Measurements from ENCODE around the gene SLC6A11.

Gene SLC6A11

DNA sequence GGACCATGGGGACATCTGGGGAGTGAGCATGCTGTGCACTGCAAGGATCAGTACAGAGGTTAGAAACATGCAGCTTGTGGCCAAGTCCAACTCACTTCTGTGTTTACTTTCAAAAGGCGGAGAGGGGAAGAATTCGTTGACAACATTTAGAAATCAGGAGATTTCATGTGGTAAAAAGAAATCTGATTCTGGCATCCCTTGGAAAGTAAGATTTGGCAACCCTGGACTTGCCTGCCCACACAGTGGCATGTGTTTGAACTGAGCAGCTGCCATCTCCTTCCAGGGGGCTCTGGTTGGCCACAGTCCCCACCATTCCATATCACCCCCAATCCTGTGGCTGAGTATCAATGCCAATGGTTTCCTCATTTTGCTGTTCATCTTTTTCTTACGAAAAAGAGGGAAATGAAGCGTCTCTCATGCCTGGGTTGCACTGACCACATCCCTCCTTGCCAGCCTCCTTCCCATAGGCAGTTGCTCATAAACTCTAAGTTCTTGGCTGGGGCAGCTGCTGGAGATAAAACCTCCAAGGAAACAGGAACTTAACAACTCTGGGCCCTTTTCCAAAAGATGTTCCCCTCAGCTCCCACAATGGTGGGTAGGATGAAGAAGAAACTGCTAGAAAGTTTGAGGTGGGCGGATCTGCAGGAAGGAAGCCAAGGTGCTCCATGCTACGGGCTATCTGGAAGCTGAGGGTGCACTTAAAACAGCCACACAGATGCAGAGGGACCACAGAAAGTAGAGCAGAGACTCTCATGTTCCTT is 29.2 kb downstream of the SLC6A11 start:
- DNase-seq: no peak

DNA sequence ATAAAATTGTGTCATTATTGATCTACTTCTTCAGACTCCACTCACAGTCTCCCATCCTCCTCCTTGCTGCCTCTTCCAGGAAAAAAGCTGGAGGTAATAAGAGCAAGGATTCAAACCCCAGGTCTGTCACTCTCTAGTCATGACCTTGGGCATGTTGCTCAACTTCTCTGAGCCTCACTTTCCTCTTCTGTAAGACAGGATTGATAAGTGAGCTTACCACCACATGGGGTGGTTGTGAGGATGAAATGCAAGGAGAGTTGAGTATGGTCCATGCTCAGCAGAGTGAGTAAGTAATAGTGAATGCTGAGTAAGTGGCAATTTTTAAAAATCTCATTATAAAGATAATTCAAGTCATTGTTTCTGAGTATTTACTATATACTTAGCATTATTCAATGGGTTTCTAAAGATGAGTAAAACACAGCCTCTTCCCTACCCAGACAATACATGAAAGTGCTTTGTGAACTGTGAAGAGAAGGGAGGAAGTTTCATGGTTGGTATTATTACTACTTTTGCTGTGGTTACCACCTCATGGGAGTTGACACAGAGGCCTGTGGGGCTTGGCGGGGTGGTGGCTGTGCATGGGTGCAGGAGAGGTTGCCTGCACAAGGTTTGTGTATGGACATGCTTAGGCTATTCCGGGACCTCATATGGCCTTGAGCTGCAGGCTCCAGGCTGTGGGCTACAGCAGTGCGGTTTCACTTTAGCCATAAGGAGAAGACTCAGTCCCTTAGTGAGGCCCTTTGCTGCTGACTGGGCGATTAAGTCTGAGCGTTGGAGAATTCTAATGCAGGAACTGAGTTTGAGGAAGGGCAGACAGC is 30.0 kb downstream of the SLC6A11 start:
- no peak for DNase-seq

DNA sequence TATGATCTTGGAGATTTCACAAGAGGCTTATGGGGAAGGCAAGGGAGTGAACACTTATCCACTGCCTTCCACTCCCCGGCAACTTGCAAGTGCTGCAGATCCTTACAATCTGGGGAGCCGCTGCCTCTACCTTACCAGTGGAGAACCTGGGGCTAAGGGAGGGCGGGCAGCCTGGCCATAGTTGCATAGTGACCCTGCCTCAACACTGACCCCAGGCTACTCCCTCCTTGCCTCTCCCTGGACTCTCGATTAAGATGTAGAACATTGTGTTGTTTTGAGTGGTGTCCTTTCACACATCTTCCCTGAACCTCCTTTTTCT is 30.6 kb downstream of the SLC6A11 start:
- DNase-seq: no peak

DNA sequence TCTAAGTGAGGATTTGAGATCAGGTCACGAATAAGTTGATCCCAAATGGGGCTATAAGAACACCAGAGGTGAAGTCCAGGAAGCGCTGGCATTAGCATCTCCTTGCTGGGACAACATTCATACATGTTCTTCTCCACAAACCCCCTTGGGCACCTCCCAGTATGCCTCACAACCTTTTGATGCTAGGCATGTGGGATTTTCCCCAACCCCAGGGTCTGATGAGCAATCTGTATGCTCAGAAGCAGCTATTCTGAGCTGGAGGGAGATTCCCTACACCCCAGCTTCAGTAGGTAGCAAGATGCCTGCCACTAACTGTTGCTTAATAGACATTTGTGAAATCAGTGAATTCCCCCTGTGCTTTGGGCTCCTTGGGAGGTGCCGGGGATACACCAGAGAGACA is 32.2 kb downstream of the SLC6A11 start:
- no peak for DNase-seq

DNA sequence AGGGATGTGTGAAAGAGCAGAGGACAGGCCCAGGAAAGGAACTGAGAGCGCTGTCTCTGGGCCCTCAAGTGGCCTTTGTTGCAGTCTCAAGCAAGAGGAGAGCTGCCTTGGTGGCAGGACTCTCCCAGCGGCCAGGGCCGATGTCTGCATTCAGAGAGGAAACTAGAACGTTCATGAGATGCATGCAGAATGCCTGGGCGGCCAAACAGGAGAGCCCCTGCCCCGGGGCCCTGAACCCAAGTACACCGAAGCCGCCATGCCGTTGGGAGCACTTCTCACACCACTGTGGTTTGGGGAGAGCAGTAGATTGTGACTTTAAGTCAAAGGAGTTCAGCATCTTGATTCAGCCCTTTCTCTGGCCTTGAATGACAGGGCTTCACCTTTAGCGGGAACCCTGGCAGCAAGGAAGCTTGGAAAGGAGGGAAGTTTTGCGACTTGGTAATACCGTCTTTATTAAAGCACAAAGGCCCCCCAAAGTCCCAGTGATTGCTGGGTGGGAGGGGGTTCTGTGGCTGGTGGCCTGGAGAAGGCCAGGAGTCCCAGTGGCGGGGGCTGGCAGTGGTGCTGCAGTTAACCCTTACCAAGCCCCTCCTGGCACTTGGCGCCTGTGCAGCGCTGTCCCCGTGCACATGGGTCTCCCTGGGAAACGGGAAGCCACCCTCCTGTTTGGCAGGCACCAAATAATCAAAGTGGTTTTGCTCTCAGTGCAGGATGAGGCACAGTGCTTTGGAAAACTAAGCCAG is 36.2 kb downstream of the SLC6A11 start:
- no peak for DNase-seq

DNA sequence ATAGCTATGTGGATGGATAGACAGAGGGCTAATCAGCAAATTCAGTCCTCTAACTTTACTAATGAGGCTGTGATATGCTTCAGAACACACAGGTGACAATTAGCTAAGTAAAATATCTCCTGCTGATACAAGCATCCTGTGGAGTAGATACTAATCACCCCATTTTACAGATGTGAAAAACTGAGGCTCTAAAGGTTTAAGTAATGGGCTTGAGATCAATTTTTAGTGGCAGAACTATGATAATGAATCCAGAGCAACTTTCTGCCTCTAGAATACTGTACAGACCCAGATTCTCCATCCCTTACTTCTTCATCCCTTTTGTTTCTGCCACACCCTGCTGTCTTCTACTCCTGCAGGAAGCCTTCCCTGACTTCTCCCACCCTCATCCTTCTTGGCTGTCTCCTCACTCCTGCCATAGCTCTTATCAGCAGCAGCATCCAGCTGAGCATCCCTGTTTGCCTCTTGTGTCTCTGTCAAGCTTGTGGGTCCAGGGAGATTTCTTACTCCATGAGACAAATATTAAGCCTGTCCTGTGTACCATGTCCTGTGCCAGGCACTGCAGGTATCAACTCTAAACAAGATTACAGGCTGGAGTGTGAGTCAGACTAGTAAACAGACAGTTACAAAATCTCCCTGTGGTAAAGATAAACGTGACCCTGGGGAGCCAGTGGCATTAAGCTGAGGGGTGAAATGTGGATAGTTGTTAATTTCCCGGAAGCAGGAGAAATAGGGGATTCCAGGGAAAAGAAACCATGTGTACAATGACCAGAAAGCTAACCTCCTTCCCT is 39.2 kb downstream of the SLC6A11 start:
- no peak for DNase-seq

DNA sequence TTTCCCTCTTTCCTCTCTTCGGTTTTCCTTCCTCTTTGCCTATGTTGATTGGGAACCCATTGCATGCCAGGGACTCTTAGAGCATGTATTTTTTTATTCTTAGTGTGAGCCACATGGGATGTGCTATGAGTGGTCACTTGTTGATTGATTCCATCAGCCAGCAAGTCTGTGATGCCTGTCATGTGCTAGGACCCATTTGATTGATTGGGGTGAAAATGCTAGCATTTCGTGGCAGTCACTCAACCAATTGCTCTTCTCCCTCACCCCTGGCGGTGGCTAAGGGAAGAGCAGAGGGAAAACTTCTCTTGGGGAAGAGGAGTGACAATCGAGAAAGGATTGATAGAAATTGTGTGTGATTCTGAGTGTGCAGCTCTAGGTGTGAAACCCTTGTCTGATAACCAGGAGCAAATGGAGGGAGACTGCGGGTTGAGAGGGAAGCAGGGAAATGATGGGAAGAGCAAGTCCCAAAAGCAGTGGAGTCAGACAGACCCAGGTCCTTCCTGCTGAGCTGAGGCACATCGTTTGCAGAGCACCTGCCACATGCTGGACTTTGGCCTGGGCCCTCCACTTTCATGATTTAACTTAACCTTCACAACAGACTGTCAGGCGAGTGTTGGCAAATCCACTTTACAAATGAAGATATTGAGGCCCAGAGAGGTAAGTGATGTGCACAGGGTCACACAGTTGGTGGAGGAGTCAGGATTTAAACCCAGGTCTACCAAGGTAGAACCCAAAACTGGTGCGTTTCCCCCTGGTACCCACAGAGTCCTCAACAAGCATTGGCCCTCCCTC is 40.0 kb downstream of the SLC6A11 start:
- DNase-seq: no peak

DNA sequence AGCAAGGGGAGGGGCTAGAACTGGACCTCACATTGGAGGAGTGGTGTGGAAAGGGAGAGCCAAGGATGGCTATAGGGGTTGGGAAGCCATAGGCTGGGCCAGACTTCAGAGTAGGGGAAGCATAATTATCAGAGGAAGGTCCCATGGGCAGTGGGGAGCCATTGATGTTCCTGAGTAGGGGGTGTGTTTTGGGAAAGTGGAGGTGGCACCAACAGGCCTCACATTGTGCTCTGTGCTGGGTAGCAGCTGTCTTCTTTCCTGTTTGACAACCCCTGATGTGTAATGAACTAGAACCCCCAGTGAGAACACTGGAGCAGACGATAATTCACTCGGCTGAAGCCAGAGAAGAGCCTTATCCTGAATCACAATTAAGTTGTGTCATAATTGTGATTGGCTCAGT is 41.2 kb downstream of the SLC6A11 start:
- DNase-seq: no peak

DNA sequence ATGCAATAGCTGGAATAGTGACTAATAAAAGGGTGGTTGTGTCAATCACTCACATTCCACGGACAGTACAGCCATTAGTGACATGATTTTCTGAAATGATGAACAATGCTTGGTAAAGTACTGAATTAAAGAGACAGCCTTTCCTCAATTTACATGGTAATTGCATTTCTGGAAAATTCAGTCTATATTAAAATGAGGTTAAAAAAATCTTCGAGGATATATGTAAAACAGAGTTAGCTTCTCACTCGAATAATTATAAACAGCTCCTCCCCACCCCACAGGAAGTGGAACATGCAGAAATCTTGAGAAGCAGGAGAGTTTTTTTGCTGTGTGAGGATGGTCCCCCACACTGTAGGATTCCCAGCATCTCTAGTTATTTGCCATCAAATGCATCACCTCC is 42.1 kb downstream of the SLC6A11 start:
- DNase-seq: no peak

DNA sequence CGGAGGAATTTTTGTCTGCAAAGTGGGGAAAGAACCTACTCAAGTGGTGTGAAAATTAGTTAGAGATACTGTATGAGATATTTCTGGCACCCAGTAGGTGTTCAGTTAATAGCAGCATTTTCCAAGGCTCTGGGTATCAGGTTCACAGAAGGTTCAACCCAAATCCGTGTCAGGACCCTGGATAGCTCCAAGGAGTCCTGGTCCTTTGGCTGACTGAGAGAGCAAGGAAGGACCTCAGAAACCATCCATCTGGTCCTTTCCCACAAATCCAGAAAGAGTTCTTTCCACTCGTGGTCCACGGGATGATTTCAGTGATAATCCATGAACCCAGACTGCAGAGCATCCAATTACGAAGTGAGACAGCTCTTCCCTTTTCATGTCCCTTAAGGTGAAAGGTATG is 51.4 kb downstream of the SLC6A11 start:
- DNase-seq: no peak

DNA sequence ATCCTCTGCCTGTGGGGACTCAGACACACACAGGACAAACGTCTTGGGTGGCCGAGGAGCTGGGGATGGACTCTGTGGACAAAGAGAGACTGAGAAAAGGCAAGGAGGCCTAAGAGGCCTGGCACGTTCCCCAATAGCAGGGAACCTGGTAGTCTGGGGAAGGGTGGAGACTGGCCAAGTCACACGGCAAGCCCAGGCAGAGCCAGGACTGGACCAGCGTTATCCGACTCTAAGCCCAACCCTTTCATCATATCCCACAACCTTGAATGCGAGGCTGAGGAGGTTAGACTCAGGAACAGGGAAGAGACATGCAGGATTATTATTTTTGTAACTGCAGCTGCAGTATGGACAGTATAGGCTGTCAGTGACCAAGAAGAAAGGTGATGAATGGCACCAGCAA is 53.4 kb downstream of the SLC6A11 start:
- DNase-seq: no peak

DNA sequence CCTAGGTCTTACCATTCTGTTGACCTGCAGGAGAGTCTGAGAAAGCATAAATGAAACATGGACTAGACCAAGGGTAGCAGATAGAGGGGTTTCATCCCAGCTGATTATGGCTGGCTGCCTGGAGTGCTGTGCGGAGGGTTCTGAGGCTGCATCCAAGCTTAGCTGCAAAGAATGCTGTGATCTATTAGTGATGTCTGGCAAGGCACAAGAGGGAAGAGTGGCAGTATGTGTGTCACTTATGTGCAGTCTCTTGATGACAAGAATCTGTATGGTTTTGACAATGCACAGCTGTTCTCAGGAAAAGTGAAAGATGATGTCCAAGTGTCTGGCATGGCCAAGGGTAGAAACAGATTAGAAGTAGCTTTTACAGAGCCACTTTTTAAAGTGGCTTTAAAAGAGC is 54.3 kb downstream of the SLC6A11 start:
- no peak for DNase-seq

DNA sequence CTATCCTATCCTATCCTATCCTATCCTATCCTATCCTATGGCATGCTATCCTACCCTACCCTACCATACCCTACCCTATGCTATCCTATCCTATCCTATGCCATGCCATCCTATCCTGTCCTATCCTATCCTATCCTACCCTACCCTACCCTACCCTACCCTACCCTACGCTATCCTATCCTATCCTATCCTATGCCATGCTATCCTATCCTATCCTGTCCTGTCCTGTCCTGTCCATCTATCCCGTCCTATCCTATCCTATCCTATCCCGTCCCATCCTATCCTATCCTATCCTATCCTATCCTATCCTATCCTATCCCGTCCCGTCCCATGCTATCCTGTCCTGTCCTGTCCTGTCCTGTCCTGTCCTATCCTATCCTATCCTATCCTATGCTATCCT is 57.4 kb downstream of the SLC6A11 start:
- no peak for DNase-seq

DNA sequence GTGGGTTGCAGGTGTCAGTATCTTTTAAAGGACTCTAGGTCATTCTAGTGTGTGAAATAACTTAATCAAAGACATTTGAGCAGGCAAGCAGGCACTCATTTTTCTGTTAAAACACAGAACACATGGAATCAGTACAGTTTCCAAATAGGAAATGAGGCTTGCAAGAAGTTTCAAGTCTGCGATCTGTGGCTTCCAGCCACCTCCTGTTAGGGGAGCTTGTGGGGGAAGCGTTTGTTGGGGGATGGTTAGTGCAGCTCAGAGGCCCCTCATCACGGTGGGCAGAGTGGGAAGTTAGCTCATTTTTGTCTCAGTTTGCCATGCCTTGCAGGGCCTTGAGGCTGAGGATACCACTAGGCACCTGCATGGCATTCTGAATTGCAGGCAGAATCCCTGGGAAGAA is 59.9 kb downstream of the SLC6A11 start:
- no peak for DNase-seq

DNA sequence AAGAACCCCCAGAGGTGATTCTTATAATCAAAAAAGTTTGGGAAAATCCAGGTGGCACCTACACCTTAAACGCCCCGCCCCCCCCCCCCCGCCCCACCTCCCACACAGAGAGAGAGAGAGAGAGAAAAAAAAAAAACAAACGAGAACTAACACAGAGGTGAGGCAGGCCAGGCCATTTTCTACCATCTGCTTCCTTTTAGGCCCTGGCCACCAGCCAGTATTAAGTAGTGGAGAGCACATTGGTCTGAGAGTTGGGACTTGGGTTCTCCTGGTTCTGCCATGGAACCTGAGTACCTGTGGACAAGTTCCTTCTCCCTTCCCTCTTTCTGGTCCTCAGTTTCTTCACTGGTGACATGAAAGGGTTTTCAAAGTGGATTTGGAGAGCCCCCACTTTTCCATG is 60.6 kb downstream of the SLC6A11 start:
- DNase-seq: no peak

DNA sequence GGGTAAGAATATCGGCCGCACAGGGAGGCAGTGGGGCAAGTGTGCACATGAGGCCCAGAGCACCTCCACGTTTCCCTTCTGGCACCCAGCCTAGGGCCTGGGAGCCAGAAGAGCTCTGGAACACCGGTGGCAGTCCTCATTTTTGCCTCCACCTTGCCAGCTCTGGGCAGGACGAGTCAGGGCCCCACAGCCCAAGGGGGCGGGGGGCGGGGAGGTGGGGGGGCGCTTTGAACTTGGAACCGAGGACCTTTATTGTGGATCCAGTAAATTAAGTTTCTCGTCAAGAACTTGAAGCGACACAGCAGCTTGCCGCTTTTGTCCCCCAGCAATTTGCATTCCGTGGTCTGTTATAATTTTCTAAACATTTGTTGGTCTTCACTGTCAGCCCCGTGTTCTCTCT is 66.8 kb downstream of the SLC6A11 start:
- DNase-seq: no peak

DNA sequence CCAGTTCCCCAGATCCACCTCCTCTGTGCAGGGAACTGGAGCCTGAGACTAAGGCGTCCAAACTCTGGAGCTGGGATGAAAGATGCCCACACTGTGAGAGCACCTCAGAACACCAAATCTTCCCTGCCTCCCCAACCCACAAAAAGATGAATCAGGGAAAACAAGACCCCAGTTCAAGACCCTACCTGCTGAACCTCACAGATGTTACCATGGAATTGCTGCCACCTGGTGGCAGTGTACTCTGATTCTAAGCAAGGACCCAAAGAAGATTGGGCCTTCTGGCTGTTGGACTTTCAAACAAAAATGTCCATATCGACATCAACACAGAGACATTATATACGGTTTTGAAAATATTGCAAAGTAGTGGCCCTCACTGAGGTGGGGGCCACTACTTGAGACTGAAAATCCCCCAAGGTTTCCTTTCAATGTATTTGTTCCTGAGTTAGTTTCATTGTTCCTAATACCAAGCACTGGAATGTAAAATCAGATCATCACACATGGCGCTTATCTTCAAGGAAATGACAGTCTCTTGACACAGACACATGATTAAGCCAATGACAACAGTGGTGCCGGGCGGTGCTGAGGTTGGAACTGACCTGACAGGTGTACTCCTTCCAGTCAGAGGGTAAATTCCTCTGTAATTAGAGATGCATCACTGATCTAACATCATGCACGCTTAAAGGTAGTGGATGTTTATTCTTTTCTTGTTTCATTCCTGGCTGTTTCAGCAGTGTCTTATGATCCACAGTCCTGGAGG is 67.6 kb downstream of the SLC6A11 start:
- DNase-seq: peak in 1 of 2 experiments; percentile 32

DNA sequence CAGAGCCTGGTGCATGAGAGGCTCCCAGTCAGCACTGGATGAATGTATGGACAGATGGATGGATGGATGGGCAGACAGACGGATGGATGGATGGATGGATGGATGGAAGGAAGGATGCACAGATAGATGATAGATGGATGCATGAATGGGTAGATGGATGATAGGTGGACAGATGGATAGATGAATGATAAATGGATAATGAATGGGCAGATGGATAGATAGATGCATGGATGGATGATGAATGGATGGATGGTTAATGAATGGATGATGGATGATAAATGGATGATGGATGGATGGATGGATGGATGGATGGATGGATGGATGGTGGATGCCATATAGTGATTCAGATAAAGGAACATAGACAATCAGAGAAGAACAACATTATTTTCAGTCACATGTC is 71.0 kb downstream of the SLC6A11 start:
- DNase-seq: no peak

DNA sequence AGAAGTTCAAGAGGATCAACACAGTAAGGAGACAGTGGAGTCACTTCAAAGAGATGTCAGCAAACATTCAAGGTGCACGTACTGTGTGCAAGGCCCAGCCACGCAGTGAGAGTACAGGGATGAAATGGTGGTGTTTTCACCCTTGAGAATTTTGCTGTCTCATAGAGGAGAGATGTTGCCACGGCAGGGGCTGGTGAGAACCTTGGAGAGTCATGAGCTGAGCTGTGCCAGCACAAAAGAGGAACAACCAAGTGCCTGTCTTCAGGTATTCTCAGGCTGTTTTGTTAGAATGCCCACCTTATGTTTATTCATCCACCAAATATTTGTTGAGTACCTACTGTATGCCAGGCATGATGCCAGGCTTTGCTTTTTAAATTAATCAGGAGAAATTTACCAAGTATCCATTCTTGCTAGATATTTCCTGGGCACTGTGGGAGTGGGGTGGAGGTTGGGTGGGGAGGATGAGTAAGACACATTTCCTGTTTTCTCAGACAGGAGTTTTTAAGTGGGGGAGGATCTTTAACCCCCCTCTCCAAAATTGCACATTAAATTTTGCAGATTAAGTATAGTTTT is 72.6 kb downstream of the SLC6A11 start:
- no peak for DNase-seq

DNA sequence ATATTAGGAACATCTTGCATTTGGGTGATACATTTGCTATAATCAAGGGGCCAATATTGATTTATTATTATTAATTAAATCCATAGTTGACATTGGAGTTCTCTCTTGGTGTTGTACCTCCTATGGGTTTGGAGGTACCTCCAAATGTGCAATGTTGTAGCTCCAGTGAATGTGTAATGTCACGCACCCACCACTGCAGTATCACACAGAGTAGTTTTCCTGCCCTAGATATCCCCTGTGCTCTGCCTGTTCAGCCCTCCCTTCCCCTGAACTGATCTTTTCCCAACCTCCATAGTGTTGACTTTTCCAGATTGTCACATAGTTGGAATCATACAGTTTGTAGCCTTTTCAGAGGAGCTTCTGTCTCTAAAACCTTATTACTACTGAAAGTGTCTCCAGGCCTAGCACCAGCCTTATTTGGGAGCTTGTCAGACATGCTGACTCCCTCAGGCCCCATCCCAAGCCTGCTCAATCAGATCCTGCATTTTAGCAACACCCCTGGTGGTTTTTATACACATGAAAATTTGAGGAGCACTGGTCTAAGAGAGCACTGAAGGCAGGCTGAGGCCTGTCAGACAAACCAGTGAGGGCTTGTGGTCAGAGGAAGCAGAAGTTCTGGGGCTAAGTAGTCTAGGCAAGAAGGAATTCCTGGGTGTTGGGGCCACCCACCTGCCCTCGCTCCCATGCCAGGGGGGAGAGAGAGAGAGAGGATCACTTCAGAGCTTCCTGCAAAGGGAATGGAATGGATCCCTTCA is 73.4 kb downstream of the SLC6A11 start:
- DNase-seq: no peak
